GM19025 (cell line): ENCODE data around the gene VWA2.

ENCODE experiments used
- ATAC-seq: cut with Tn5 transposase; IDR thresholded peaks from one replicate; pipeline ENCODE4 v1.9.1; 2021; ENCODE audit warnings: mild to moderate bottlenecking, low read depth, moderate library complexity; ENCODE audit not compliant: unreplicated experiment

Gene VWA2

DNA sequence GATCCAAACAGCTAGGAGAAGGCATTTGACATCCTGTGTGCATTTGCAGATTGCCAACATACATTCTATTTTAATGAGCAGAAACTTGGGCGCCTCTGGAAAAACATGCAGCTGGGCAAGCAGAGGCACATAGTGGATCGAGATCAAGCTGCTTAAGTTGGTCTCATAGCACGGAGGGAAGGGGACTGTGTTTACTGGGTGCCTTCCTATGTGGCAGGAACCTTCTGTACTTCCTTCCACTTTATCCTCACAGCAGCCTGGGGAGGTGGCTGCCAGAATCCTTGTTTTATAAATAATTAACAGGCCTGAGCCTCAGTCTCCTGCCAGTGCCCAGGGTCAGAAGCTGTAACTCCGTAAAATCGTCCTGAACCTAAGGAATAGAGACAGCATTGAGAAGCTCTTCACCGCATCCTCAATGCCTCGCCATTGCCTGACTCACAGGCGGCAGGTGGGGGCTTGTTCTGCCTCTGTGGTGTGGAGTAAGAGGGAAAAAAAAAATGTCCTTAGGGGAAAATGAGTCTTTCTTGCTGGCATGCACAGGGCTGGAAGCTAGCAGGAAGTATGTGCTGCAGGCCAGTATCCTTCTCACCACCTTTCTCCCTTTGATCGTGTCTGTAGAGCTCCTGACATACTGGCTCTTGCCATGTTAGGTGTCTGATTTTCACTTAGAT lies 6.2 kb downstream of the VWA2 start:
- ATAC-seq = no peak

DNA sequence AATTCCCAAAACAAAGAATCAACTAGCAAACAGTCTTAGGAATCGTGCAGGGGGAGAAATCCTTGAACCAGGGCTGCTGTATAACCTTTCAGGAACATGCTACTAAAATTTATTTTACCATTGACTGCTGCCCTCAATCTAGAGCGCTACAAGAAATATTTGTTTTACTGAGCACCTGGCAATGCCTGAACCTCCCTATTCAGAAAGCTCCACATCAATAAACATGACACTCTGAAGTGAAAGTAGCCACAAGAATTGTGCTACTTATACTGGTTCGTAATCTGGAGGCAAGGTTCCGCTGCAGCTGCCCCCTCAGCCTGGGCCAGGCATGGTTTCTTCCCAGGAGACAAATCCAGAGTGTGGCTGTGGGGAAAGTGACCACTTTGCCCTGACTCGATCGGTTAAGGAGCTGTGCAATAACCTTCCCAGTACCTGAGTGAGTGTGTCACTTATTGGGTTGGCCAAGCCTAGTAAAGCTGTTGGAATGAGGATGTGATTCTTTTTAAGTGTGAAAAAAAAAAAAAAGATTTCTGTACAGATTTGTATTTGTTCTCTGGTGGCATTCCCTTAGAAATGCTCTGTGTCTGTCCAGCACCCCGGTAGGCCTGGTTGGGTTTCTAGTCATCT lies 7.7 kb downstream of the VWA2 start:
- ATAC-seq = no peak

DNA sequence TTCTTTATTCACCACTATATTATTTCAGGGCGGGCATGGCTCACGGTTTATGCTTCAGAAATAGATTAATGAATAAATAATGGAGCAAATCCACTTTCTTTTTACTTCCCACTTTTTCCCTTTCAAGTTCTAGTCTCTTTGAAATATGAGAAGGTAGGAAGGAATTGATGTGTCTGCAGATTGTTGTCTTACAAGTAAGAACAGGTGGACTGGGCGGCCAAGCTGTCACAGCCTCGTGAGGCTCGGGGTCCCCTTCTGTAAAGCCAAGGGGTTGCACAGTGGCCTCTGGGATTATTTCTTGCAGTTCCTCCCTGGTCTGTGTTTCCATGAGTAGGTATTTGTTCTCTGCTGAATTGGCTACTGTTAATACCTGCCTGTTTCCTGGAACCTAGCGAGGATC lies 11.2 kb downstream of the VWA2 start:
- no peak for ATAC-seq

DNA sequence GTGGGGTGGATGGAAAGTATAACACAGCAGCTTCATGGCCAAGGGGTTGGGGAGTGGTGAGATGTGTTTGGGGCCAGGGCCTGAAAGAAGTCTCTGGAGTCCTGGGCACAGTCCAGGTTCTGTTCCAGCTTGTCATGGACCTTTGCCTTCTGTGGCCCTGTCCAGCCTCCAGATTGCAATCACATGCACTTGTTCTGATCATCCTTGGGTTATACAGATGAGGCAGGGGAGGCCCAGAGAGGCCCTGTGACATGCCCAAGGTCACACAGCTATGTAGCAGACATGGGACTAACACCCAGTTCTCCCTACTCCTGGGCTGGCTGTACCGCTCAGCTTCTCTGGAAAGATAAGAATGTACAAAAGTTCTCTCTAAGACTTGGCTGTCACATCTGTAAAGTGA lies 11.7 kb downstream of the VWA2 start:
- no peak for ATAC-seq

DNA sequence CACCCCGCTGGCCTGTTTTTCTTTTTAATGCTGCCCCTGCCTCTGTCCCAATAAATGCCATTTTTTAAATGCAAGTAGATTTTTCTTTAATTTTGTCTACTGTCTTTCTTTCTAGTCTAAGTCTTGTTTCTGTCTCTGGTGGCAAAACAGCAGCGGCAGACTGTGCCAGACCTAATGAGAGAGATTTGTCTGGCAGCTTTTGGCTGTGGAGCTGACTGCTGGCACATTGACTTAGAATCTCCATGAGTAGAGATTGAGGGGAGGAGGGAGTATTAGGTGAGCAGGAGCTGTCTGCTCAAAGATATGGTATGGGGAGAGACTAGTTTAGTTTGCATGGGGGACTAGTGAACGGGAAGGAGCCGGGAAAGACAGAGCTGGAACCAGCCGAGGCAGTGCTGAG lies 13.0 kb downstream of the VWA2 start:
- no peak for ATAC-seq

DNA sequence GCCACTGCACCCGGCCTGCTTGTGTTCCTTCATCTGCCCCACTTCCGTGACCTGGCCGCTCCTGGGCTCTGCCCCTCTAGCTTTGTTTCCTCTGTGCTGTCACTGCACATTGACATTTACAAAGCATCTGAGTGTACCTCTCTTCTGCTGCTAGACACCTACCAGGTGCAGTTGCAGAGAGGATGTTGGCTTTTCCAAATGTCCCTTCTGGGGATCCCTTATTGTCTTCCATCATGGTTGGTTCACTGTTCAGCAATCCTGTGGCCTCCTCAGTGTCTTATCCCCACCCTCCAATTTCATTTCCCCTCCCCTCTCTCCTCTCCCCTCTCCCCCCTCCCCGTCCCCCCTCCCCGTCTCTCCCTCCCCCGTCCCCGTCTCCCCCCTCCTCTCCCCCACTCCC lies 13.8 kb downstream of the VWA2 start:
- ATAC-seq = no peak

DNA sequence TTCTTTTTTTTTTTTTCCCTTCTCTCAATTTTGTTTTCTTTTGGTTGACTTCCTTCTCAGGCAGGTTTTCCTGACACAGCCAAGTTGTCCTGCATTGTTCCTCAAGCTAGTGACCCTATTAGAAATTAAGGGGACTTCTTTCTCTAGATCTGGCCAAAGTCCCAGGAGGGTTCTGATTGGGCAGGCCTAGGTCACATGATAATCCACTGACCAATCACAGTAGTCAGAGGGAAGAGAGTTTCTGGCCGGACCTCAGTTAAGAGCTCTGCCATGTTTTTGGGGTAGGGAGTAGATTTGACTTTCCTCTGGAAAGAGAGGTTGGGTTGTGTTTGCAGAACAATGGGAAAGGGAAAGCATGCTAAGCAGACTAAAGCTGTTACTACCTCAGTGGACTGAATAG lies 16.2 kb downstream of the VWA2 start:
- no peak for ATAC-seq

DNA sequence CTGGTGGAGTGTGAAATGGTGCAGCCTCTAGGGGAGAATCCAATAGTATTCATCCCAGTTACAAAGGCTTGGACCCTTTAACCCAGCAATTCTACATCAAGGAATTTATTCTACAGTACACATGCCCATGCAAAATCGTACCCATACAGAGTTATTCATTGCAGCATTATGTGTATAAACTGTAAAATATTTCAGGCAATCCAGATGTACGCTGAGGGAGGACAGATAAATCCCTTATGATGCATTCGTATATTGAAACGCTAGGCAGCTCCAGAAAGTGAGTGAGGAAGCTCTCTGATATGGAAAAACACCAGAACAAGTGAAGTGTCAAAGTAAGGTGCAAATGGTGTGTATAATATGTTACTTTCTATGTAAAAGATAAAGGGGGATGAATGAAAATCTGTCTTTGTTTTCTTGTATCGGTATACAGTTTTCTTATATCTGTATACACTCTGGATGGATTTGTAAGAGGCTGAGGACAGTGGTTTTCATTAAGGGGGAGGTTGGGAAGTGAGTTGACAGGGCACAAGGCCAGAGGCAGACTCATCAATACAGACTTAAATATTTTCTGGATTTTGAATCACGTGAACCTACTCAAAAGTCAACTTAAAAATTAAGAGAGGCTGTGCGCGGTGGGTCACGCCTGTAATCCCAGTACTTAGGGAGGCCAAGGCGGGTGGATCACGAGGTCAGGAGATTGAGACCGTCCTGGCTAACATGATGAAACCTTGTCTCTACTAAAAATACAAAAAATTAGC lies 17.1 kb downstream of the VWA2 start:
- ATAC-seq = no peak

DNA sequence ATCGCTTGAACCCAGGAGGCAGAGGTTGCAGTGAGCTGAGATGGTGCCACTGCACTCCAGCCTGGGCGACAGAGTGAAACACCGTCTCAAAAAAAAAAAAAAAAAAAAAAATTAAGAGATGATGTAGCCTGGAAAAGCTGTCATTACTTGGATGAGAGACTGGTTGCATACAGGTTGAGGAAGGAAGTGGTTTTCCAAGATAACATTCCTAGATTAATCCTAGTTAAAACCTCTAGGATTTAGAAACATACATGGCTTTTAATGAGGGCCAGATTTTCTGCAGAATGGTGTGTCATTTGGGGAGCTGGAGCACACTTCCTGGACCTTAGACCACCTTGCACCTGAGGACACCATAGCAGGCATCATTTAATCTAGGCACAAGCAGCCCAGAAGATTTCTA lies 17.8 kb downstream of the VWA2 start:
- ATAC-seq = no peak

DNA sequence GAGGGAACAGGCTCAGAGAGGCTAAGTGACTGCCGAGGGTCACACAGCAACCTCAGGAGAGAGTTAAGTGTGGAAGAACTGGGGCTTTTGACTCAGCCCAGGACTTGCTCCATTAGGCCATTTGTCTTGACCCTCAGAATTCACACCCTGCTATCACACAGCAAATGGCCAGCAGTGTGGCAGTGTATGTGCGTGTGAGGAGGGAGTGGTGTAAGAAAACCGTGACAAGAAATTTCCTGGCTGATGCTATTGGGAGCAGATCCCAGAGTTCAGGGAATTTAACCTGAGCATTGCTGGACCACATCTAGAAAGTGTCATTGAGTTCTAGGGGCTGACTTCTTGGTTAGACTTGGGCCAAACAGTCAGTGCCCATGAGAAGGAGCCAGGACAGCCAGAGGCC lies 18.4 kb downstream of the VWA2 start:
- no peak for ATAC-seq

DNA sequence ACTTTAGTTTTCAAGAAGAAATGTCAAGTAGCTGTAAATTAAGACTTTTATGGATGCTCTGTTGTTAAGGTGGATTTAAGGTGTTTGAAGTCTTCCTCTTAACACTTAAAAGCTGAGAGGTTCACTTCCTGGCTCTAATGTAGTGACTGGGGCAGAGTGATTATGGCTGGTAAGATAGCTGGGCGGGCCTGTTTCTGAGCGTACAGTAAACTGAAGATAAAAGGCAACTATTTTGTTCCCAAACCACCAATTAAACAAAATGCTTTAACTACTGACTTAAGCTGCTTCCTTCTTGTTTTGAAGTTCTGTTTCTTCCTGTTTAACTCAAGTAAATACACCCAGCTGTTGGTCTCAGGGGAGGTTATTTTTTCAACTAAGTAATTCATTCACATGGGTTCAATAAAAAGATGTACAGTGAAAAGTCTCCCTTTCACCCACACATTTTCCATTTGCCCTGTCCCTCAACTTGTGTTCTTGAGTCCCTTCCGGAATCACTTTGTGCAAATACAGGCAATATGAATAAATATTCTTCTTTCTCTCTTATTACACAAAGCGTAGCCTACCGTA lies 19.3 kb downstream of the VWA2 start:
- ATAC-seq = no peak

DNA sequence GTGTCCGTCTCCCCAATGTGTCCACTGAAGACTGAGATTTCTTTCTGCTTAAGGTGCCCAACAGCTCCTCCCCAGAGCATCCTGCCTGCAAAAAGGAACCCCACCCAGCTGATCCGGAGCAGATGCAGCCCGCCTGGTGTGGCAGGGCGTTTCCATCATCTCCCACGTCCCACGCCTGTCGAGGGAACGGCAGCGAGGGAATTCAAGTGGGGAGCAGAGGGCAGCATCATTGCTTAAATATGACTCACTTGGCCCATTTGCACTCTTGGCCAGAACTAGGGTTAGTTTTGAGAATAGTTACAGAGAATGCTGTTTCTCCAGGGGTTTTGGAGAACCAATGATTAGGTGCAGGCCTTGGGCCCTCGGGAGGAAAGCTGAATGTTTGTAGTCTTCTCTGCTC lies 20.8 kb downstream of the VWA2 start:
- ATAC-seq = no peak

DNA sequence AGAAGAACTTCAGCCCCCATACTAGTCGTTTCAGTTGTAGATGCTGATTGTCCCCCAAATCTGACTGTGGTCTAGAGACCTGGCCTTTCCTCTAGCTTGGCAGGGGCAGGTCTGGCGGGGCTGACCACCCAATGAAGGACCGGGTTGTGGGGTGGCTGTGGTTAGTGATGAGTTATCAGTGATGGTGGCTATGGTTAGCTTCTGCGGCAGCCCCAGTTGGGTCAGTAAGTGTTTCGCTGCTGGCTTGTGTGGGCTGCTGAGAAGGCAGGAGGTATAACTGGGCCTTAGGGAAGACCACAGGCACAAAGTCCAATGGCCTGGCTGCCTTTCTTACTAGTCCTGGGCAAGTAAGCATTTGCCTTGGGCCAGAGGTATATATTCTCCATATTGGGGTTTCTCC lies 21.3 kb downstream of the VWA2 start:
- no peak for ATAC-seq

DNA sequence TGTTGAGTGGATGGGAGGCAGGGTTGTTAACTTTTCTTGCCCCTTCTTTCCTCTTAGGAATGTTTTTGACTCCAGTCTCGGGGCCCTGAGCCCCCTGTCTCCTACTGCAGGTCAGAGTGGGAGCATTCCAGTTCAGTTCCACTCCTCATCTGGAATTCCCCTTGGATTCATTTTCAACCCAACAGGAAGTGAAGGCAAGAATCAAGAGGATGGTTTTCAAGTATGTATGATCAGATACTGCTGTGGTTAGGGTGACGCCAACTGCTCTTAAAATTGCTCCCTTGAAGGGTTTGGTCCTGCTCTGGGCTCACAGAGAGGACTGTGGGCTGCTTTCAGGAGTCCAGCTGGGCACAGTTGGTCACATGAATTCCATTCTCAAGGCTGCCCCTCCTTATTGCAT lies 22.0 kb downstream of the VWA2 start:
- ATAC-seq = no peak

DNA sequence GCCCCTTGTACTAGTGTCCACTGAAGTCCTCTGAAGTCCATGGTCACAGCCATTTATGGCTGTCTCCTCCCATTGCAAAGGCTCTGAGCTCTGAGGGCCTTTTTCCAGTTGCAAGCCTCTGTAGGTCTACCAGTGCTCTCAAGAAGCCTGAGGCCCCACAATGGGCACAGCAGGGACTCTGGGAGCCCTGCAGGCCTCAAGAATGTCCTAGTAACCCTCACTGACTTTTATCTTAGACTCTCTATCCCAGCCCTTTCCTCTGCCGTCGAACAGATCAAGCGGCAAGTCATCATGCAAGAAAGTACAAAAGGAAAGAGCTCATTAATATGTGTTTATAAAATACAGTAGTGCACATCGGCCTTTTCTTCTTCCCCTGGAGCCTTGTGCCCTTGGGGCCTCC lies 23.4 kb downstream of the VWA2 start:
- no peak for ATAC-seq

DNA sequence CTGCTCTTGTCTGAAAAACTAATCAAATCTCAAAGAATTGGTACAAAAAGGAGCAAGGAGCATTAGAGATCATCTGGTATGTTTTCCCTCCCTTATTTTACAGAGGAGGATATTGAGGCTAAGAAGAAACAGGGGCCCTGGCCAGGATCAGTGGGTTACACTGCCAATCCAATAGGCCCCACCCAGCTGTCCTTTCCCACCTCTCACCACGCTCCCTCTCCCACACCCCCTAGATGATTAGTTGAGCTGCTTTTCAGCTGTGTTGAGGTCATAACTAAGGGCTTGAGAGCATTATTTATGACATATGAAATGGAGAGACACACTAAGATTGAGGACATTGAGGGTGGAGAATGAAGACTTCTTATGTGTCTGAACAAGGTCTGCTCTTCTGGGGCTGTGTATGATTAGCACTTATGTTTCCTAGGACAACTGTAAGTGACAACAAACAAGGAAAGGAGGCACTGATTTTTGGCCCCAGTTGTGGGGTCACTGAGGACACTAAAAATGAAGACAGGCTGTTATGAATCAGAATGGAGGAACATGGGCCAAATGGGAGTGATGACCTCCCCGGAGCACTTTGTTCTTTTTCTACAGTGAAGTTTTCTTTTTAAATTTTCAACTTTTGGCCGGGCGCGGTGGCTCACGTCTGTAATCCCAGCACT lies 26.5 kb downstream of the VWA2 start:
- no peak for ATAC-seq

DNA sequence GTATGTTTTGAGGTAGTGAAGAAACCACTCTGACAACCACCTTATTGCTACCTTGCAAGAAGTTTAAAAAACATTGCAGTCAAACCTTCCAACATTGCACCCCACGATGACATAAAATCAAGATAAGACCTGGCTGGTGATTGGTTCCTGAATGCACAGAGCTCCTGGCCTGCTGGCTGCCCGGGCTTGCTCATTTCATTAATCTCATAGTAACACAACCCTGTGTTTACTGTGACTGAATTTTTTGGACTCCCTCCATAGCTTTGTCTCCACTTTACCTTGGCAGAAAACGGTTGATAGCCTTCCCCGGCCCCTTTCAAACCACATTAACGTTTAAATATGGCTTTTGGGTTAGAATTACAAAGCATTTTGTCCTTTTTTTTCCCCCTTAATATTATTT lies 27.5 kb downstream of the VWA2 start:
- ATAC-seq = no peak

DNA sequence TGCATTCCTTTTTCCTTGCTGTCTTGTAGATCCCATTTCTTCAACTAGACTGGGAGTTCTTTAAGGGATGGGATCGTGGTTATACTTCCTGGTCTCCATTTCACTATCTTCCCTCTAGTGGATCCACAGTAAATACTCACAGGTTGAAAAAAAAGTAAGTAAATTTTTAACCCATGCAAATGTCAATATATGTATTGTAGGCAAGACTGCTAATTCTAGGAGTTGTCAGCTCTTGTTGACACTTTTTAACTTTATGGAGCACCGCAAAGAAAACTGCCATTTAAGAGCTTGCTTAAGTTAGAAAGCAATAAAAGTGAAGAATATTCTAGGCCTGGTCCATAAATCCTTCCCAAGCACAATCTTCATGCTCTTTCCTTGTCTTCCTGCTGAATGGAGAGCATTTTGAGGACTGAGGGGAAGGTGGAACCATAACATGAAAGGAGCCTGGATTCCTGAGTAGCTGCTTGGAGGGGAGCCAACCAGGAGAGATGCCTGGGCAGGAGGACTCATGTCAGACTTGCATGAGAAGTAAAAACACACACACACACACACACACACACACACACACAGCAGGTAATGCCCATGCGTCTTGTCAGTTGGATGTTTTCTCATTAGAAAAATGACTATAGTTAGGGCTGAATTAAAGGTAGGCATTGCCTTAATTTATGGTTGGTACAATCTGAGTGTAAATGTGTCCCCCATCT lies 32.2 kb downstream of the VWA2 start:
- ATAC-seq = no peak

DNA sequence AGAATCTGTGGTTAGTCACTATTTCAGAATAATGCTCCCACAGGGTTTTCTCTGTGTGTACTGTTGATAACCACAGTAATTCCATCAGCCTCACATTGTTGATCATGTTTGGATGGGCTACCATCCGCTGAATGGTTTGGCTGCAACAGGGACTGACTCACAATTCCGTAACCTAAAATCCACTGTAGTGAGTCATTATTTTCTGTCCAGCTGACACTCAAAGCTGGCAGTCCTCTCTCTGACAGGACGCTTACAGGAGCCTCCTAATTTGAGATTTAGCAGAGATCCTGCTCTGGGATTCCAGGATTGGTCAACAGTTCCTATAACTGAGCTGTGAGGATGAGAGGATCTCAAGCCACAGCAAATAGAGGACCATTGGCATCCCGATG lies 32.7 kb downstream of the VWA2 start:
- ATAC-seq = no peak

DNA sequence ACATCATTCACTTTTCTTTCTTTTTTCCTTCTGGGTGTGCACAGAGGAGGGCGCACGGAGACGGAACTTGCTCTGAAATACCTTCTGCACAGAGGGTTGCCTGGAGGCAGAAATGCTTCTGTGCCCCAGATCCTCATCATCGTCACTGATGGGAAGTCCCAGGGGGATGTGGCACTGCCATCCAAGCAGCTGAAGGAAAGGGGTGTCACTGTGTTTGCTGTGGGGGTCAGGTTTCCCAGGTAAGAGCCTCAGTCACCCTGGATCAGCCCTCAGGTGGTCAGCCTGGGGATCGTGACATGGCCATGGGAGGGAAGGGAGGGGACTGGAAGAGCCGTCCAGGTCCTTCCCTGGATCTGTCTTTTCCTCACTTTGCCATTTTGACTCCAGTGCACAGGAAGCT lies 33.6 kb downstream of the VWA2 start:
- ATAC-seq = no peak

DNA sequence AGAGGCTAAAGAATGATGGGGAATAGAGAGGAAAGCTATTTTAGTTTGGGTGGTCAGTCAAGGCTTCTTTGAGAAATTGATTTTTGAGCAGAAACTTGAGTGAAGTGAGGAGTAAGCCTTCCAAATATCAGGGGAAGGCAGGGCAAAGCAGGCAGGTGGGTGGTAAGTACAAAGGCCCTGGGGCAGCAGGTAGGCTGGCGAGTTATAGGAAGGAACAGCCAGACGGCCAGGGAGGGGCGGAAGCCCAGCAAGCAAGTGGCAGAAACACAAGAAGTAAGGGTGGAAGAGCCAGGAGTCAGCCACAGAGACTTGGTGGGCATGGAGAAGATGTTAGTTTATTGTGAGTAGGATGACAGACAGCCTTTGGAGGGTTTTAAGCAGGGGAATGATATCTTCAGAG lies 34.9 kb downstream of the VWA2 start:
- no peak for ATAC-seq
